ENCODE measurements around the gene OCIAD2.
"Not testable (repeated sequence)": the region's sequence is repeated elsewhere in the genome, so short reads cannot be mapped to it uniquely, and the experiment has no call there.

The OCIAD2 gene

GRCh38 chr4:48907706-48908477 is 1.3 kb upstream of the OCIAD2 start:
- DNase-seq (ENCODE audit: low read depth in 2 of 2, low spot score in 1 of 2): no peak

- no peak for DNase-seq (ENCODE audit: low read depth in 2 of 2, low spot score in 1 of 2)
Measured at GRCh38 chr4:48905363-48906015, 1.1 kb downstream of the OCIAD2 start.

GRCh38 chr4:48904541-48905142 is 1.9 kb downstream of the OCIAD2 start:
- no peak for DNase-seq (ENCODE audit: low read depth in 2 of 2, low spot score in 1 of 2)

GRCh38 chr4:48904101-48904500 is 2.5 kb downstream of the OCIAD2 start:
- DNase-seq (ENCODE audit: low read depth in 2 of 2, low spot score in 1 of 2): no peak

DNA sequence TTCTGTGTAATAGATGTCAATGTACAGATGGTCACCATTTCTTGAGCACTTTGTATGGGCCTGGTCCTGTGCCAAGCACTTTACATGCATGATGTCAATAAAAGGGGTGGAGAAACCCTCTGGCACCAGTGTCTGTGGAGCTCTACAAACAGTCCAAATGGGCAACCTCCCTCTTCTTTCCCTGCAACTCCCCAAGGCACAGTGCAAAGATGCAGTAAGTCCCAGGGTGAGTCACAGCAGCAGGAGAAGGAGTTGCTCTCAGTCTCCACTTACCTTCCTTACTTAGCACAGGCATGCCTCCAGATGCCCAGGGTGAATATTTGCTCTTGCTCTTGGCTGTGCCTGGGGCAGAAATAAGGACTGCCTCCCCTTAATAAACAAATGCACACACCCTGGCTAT is 4.3 kb downstream of the OCIAD2 start:
- DNase-seq (ENCODE audit: low read depth in 2 of 2, low spot score in 1 of 2): no peak

DNA sequence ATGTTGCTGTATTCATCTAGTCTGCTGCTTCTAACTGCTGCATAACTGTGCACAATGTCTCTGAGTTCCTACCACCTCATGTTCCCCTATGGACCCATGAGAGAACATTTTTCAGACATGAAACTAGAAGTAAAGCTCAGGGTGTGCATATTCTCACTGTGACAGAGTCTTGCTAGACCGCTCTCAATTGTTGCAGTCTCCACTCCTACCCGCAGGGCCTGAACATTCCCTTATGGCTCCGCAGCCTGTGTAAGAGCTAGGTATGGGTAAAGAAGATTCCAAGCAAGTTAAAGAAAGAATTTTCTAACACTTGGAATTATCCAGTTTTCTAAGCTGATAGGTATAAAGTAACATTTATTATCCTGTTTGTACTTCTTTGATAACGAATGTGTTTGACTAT is 5.4 kb downstream of the OCIAD2 start:
- no peak for DNase-seq (ENCODE audit: low read depth in 2 of 2, low spot score in 1 of 2)

- no peak for DNase-seq (ENCODE audit: low read depth in 2 of 2, low spot score in 1 of 2)
Measured at GRCh38 chr4:48899950-48900349, 6.6 kb downstream of the OCIAD2 start.

GRCh38 chr4:48899432-48899749 is 7.2 kb downstream of the OCIAD2 start:
- DNase-seq (ENCODE audit: low read depth in 2 of 2, low spot score in 1 of 2): no peak

- DNase-seq (ENCODE audit: low read depth in 2 of 2, low spot score in 1 of 2): no peak
Measured at GRCh38 chr4:48898733-48899431, 7.7 kb downstream of the OCIAD2 start.

DNA sequence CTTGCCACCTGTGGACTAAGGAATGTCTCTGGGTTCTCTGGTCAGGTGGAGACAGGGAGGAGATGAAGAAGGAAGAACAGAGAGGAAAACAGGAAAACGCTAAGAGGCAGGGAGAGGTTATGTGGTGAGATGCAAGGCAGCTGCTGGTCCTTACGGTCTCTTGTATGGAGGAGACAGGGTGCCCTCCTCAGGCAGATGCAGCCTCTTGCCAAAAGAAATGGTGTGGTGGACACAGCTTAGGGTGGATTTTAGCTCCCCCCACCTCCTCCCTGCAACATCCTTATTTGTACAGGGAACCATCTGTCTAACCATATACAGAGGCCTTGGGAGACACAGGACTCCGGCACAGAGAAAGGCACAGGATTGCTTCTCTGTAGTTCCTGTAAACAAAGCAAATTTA is 9.7 kb downstream of the OCIAD2 start:
- no peak for DNase-seq (ENCODE audit: low read depth in 2 of 2, low spot score in 1 of 2)

- DNase-seq (ENCODE audit: low read depth in 2 of 2, low spot score in 1 of 2): no peak
Measured at GRCh38 chr4:48891028-48891619, 15.4 kb downstream of the OCIAD2 start.

GRCh38 chr4:48889750-48890149 is 16.8 kb downstream of the OCIAD2 start:
- not testable (repeated sequence) for DNase-seq (ENCODE audit: low read depth in 2 of 2, low spot score in 1 of 2)

DNA sequence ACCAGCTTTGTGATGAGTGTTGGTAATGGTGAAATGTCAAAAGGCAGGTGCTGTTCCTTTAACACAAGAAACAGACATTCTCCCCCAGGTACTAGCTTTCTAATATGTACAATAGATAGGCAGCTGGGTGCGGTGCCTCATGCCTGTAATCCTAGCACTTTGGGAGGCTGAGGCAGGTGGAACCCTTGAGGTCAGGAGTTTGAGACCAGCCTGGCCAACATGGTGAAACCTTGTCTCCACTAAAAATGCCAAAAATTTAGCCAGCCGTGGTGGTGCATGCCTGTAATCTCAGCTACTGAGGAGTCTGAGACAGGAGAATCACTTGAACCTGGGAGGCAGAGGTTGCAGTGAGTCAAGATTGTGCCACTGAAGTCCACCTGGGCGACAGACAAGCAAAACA is 24.9 kb downstream of the OCIAD2 start:
- not testable (repeated sequence) for DNase-seq (ENCODE audit: low read depth in 2 of 2, low spot score in 1 of 2)

DNA sequence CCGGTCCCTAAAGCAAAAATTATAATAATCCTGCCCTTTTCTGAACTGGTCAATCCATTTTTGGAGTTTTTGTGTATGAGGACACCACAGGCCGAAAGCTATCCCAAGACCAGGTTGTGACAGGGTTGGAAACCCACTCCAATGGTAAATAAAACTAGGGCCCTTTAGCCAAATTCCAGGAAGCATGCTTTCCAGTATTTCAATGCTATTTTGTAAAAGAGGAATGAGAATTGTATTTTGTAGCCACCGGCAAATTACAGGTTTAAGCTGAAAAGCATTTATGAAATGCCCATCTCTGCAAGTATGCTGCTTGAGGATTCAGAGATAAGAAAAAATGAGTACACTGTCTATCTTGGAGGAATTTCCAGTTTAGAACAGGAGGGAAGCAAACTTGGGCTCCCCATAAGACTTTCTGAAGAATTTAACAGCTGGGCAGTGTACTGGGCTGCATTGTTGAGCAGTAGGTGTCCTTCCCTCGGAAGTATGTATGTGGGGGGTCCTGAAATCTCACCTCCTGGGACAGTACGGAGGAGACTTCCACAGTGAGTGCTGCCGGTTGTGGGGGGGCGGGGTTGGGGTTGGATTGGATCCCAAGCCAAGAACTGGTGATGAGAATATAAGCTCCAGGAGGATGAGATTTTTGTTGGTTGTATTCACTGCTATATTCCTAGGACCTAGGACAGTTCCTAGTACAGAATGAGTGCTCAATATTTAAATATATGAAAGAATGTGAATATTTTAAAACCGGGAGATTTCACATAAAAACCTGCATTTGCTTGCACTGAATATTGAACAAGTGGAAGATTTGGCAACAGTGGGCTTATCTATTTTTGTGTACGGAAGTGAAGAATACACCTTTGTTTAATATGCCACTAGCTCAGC is 26.8 kb downstream of the OCIAD2 start:
- DNase-seq (ENCODE audit: low read depth in 2 of 2, low spot score in 1 of 2): no peak

DNA sequence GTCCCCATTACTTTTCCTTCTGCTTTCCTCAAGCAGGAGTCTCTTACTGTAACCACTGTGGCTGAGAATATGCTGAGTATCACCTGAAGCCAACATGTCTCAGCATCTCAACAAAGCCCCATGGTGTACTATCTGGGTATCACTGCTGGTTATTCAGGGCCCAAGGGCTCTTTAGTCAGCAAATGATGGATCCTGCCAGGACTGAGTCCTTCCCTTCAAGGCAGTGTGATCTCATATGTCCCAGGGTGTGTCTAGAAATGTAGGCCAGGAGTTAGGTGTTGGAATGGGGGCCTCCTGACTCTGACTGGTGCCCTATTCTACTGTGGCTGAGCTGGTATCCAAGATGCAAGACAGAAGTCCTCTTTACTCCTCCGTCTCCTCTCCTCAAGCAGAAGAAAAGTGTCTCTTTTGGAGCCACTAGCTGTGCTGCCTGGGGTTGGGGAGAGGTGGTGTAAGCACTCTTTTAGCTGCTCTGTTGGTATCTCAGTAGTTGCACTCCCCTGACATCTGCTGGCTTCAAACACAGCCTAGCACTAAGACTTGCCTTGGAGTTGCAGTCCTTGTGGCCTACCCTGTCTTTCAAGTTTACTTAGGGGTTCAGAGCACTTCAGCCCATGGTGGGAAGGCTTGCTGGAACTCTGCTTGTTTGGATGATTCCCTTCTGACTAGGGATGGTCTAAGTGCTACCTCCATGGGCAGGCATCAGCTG is 28.6 kb downstream of the OCIAD2 start:
- DNase-seq (ENCODE audit: low read depth in 2 of 2, low spot score in 1 of 2): no peak

- not testable (repeated sequence) for DNase-seq (ENCODE audit: low read depth in 2 of 2, low spot score in 1 of 2)
Measured at GRCh38 chr4:48864696-48865095, 41.9 kb downstream of the OCIAD2 start.

DNA sequence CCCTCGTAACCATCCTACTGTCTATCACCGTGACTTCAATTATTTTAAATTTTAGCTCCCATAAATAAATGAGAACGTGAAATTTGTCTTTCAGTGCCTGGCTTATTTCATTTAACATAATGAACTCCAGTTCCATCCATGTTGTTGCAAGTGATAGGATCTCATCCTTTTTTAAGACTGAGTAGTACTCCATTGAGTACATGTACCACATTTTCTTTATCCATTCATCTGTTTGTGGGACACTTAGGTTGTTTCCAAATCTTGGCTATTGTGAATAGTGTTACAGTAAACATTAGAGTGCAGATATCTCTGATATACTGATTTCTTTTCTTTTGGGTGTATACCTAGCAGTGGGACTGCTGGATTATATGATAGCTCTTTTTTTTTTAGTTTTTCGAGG is 42.8 kb downstream of the OCIAD2 start:
- no peak for DNase-seq (ENCODE audit: low read depth in 2 of 2, low spot score in 1 of 2)

GRCh38 chr4:48862661-48863060 is 43.9 kb downstream of the OCIAD2 start:
- DNase-seq (ENCODE audit: low read depth in 2 of 2, low spot score in 1 of 2): no peak

GRCh38 chr4:48862038-48862437 is 44.5 kb downstream of the OCIAD2 start:
- DNase-seq (ENCODE audit: low read depth in 2 of 2, low spot score in 1 of 2): no peak

DNA sequence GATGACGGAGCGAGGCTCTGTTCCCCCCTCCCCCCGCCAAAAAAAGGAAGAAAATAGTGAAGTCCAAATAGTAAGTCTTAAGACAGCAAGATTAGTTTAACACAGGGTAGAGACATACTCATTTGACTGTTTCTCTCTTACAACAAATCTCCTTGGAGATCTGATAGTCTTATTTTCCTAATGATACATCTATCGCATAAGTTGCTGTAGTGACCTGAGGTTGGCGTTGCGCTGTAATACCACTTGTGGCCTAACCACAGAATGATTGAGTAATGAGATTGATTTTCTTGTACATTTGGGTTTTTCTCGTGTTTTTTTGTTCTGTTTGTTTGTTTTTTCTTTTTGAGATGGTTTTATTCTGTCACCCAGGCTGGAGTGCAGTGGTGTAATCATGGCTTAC is 48.4 kb downstream of the OCIAD2 start:
- DNase-seq (ENCODE audit: low read depth in 2 of 2, low spot score in 1 of 2): no peak

Data from stimulated activated CD8-positive, alpha-beta memory T cell treated with anti-CD3 and anti-CD28 coated beads, Interleukin-4, amount 100 ng/mL, for 1 hour (primary cell).